GM10266 (cell line): ENCODE results near the gene PBX4.

ENCODE experiments used
- DNase-seq: peaks from one replicate; pipeline ENCODE4 v3.0.0; 2012; ENCODE audit errors: extremely low spot score
- CTCF ChIP-seq: IDR thresholded peaks from 2 replicates; pipeline ENCODE4 v1.5.1; 2012; ENCODE audit warnings: mild to moderate bottlenecking, low read depth; ENCODE audit not compliant: control insufficient read depth, insufficient read depth; ENCODE audit errors: missing control alignments

The PBX4 gene

GRCh38 chr19:19630062-19630414, 11.6 kb upstream of the PBX4 start:
- no peak for TF ChIP-seq CTCF

GRCh38 chr19:19628501-19629134, 10.1 kb upstream of the PBX4 start:
- no peak for TF ChIP-seq CTCF
- DNase-seq: no peak

More at GRCh38 chr19:19630062-19630414, 11.6 kb upstream of the PBX4 start:
- no peak for DNase-seq

DNA sequence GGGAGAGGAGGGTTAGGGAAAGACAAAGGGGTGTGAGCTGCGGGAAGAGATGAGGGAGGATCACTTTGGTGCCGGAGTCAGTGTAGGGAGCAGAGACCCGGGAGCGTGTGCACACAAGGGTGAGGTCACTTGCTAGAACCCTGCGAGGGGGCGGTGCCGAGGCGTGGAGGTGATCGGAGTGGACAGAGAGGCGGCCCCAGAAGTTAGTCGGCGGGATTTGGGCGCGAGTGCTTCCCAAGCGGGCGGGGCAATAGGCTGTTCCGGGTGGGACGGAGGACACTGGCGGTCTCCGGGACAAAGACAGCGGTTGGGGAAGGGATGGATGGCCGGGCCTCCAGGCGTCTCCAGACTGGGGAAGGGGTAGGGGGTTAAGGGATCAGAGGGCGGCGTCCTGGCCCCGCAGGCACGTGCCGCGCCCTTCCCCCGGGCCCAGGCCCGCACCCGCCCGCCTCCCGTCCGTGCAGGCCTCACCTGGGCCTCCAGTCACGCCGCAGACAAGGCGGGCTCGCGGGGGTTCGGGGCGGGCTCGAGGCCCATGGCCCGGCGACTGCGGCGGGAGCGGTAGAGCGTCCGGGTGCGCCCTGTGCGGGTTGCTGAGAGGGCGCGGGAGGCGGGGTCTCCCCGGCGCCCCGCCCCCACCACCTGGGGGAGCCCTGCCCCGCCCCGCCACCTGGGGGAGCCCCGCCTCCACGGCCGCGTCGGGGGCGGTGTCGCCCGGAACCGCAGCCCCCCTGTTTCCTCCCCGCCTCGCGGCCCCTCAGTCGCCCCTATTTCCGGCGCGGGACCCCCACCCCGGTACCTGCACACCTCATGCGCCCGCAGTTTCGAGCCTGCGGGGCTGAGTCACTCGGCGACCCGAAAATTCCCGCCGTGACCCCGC, 9.4 kb upstream of the PBX4 start, which contains the start of gene LPAR2:
TSS of gene LPAR2 (minus strand) at position 600 of the 880 bp plus-strand sequence. CDS start 945 bp downstream, outside the sequence.
- no peak for TF ChIP-seq CTCF
- peak; percentile 97 for DNase-seq

DNA sequence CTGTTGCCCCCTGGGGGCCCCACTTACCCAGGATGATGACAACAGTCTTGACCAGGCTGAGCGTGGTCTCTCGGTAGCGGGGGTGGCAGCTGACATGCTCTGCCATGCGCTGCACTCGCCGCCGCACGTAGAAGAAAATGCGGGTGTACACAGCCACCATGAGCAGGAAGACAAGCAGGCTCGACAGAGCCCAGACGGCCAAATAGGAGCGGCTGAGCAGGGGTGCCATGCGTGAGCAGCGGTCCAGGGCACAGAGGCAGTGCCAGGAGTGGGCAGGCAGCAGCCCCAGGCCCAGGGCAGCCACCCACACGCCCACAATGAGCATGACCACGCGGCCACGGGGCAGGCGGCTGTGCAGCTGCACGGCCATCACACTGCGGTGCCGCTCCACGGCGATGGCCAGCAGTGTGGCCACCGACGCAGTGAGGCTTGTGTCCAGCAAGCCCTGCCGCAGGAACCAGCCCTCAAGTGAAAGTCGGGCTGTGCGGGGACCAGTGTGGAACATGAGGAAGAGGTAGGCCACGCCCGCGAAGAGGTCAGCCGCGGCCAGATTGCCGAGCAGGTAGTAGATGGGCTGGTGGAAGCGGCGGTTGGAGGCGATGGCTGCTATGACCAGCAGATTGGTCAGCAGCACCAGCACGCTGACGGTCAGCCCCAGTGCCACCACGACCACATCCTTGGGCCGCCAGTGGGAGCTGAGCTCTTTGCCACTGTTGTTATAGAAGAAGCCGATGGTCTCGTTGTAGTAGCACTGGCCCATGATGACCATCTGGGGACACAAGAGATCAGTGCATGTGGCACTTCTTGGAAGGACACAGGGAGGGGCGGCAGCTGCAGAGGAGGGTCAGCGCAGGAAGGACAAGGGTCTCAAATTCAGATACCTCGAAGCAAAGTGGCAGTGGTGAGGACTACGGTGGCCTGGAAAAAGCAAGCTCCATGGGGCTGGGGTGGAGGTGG, 8.3 kb upstream of the PBX4 start:
- TF ChIP-seq CTCF: no peak
- DNase-seq: no peak

GRCh38 chr19:19624032-19624570, 5.6 kb upstream of the PBX4 start:
- TF ChIP-seq CTCF: no peak
- no peak for DNase-seq

GRCh38 chr19:19623383-19623782, 4.9 kb upstream of the PBX4 start:
- TF ChIP-seq CTCF: no peak
- no peak for DNase-seq
